K562 (cell line): ENCODE measurements around the gene LASP1. TPM values are rescaled to one million over a fixed set of nuclear protein-coding genes. Genes with fewer than 3 reads are reported as not detected.

ENCODE experiments used
- ADNP ChIP-seq: fragments of 200-800 bp; sonication (Bioruptor generic); IDR thresholded peaks from 2 replicates; pipeline ENCODE4 v1.6.1; 2016; ENCODE audit warnings: missing genetic modification characterization, missing compliant biosample characterization
- ATF3 ChIP-seq, 2 experiments: fragments of 450-650 bp in 1 of 2; sonication (generic) in 1 of 2; formaldehyde crosslinking in 1 of 2; IDR thresholded peaks in 1 of 2; conservative IDR thresholded peaks in 1 of 2; 2 replicates each; pipeline versions ENCODE4 v1.6.1 to v1.8.1; 2016 to 2023; ENCODE audit warnings: mild to moderate bottlenecking in 2 of 2, moderate library complexity in 2 of 2, inconsistent platforms in 1 of 2, missing genetic modification reagents in 1 of 2
- BHLHE40 ChIP-seq: IDR thresholded peaks from 2 replicates; pipeline ENCODE4 v1.6.1; 2011; ENCODE audit warnings: low read length, improper control_type of control experiment
- CBX3 ChIP-seq, 2 experiments: IDR thresholded peaks; 1 replicate in 1 of 2; 2 replicates in 1 of 2; pipeline ENCODE4 v1.6.1; 2012; ENCODE audit warnings: inconsistent platforms in 2 of 2, low read length in 2 of 2, borderline replicate concordance in 1 of 2, control low read depth in 1 of 2
- CEBPB ChIP-seq: fragments of 450-650 bp; IDR thresholded peaks from 2 replicates; pipeline ENCODE4 v1.6.1; 2016; ENCODE audit warnings: missing genetic modification characterization, missing compliant biosample characterization
- E2F8 ChIP-seq: fragments of 450-650 bp; IDR thresholded peaks from 2 replicates; pipeline ENCODE4 v1.7.1; 2018; ENCODE audit warnings: mild to moderate bottlenecking, low read depth; ENCODE audit not compliant: partially characterized antibody
- HNRNPH1 ChIP-seq: fragments of 200-400 bp; formaldehyde crosslinking; optimal IDR thresholded peaks from 2 replicates; pipeline ENCODE3; 2017; ENCODE audit warnings: low read depth, mild to moderate bottlenecking, low read length, moderate library complexity
- HOXB6 ChIP-seq: fragments of 250-450 bp; sonication (Bioruptor Pico); IDR thresholded peaks from 2 replicates; pipeline ENCODE4 v1.5.1; 2022; ENCODE audit warnings: mild to moderate bottlenecking, borderline replicate concordance
- KLF16 ChIP-seq: IDR thresholded peaks from 2 replicates; pipeline ENCODE4 v1.6.1; 2016; ENCODE audit warnings: antibody characterized with exemption
- MBD1 ChIP-seq: fragments of 250-450 bp; sonication (Bioruptor Pico); IDR thresholded peaks from 2 replicates; pipeline ENCODE4 v1.8.0; 2022; ENCODE audit warnings: inconsistent platforms
- RBFOX2 ChIP-seq: fragments of 200-400 bp; formaldehyde crosslinking; IDR thresholded peaks from 2 replicates; pipeline ENCODE4 v1.6.1; 2017; ENCODE audit warnings: low read depth, mild to moderate bottlenecking, low read length, moderate library complexity
- SPI1 ChIP-seq: IDR thresholded peaks from 2 replicates; pipeline ENCODE4 v1.6.1; 2011; ENCODE audit warnings: low read depth, low read length, control low read depth, borderline replicate concordance
- TAF1 ChIP-seq: IDR thresholded peaks from 2 replicates; pipeline ENCODE4 v1.6.1; 2011; ENCODE audit warnings: mild to moderate bottlenecking, low read length, moderate library complexity; ENCODE audit not compliant: insufficient read depth, control insufficient read depth, severe bottlenecking; ENCODE audit errors: extremely low read depth
- TBP ChIP-seq: optimal IDR thresholded peaks from 2 replicates; pipeline ENCODE3; 2011; ENCODE audit warnings: low read depth, low read length, improper control_type of control experiment
- ZBTB2 ChIP-seq: fragments of 450-650 bp; IDR thresholded peaks from 2 replicates; pipeline ENCODE4 v1.6.1; 2016; ENCODE audit warnings: antibody characterized with exemption
- ZNF212 ChIP-seq: fragments of 450-650 bp; formaldehyde crosslinking; IDR thresholded peaks from 2 replicates; pipeline ENCODE4 v1.4.0; 2020; ENCODE audit warnings: mild to moderate bottlenecking
- ZNF3 ChIP-seq: fragments of 250-450 bp; sonication (Bioruptor Pico); IDR thresholded peaks from 2 replicates; pipeline ENCODE4 v1.5.0; 2021; ENCODE audit warnings: mild to moderate bottlenecking, moderate library complexity
- ZNF57 ChIP-seq: fragments of 450-650 bp; formaldehyde crosslinking; IDR thresholded peaks from 2 replicates; pipeline ENCODE4 v1.4.0; 2020; ENCODE audit warnings: mild to moderate bottlenecking, moderate library complexity
- polyA plus RNA-seq, 8 experiments: library from polyadenylated mRNA; depleted of rRNA in 4 of 8; stranded (reverse) in 5 of 8; unstranded in 3 of 8; fragments of >200 nt; fragmentation: Nextera tagmentation in 2 of 8; fragmentation: Illumina TruSeq in 1 of 8; extraction: Ambion mirVana in 2 of 8; extraction: Trizol in 1 of 8; gene quantifications; 2 replicates each; pipeline versions ENCODE4 v1.2.1 to v1.2.3, GENCODE V29; 2011 to 2014; ENCODE audit warnings: inconsistent platforms in 1 of 8, missing spikeins in 1 of 8
- total RNA-seq, 7 experiments: library from RNA; depleted of rRNA in 6 of 7; stranded (reverse); fragments of >200 nt in 6 of 7; fragmentation: Illumina TruSeq in 2 of 7; extraction: Trizol in 2 of 7; gene quantifications; 2 replicates each; pipeline versions ENCODE4 v1.2.1 to v1.2.3, GENCODE V29; 2011 to 2021; ENCODE audit warnings: low replicate concordance in 1 of 7

The LASP1 gene
- total and polyA plus RNA-seq, 9 of the 15 experiments (the other 6 are each of a cell fraction or from before 2014, with no cell fraction given): 23.0 to 125 (median 55.3) TPM

- no peak for TF ChIP-seq MBD1 (CRISPR knock-in tag)
- peak; percentile 61 for TF ChIP-seq ATF3 (IDR thresholded peaks at IDR 0.05)
- no peak; the same call in 1 of the 2 replicates for TF ChIP-seq ATF3 (CRISPR knock-in tag; conservative IDR thresholded peaks at IDR 0.05)
- no peak for TF ChIP-seq TAF1
- no peak for TF ChIP-seq SPI1
- TF ChIP-seq ZNF57 (CRISPR knock-in tag): no peak
- no peak for TF ChIP-seq HNRNPH1
- TF ChIP-seq TBP: peak; percentile 93
- TF ChIP-seq CBX3 (IDR thresholded peaks at IDR 0.05; ENCODE audit: borderline replicate concordance in 1 of 2, low read length in 2 of 2): no peak
- TF ChIP-seq ADNP (tag): no peak
- no peak for TF ChIP-seq KLF16
- TF ChIP-seq ZBTB2: no peak
- TF ChIP-seq BHLHE40: 0 out of 2 replicates have a peak, but pooled peaks have one; percentile 49
- peak; percentile 77 for TF ChIP-seq CEBPB (tag)
- TF ChIP-seq HOXB6 (CRISPR knock-in tag): no peak
- TF ChIP-seq ZNF3 (CRISPR knock-in tag): no peak
- TF ChIP-seq E2F8: peak; percentile 98
- no peak for TF ChIP-seq ZNF212 (CRISPR knock-in tag)
- TF ChIP-seq RBFOX2: peak; percentile 98
Observed at GRCh38 chr17:38824899-38825761, 44.7 kb upstream of the LASP1 start, which contains the start of gene CWC25 (continued).
